HG03575 (cell line): Measurements from ENCODE around the gene GPR137B.

Experiments used
- ATAC-seq: cut with Tn5 transposase; IDR thresholded peaks from one replicate; pipeline ENCODE4 v1.9.1; 2021; ENCODE audit not compliant: unreplicated experiment, insufficient number of reproducible peaks, low FRiP score; ENCODE audit errors: extremely low read depth

Gene GPR137B

GRCh38 chr1:236112332-236112627 lies 30.1 kb upstream of the GPR137B start:
- ATAC-seq: no peak

- ATAC-seq: no peak
Measured at GRCh38 chr1:236113324-236114032, 28.9 kb upstream of the GPR137B start.

GRCh38 chr1:236114076-236114747 lies 28.1 kb upstream of the GPR137B start:
- no peak for ATAC-seq

GRCh38 chr1:236117710-236118109 lies 24.6 kb upstream of the GPR137B start:
- no peak for ATAC-seq

GRCh38 chr1:236119943-236120484 lies 22.3 kb upstream of the GPR137B start:
- ATAC-seq: no peak

GRCh38 chr1:236120721-236121153 lies 21.6 kb upstream of the GPR137B start:
- ATAC-seq: no peak

- ATAC-seq: no peak
Measured at GRCh38 chr1:236122176-236122575, 20.2 kb upstream of the GPR137B start.

- ATAC-seq: no peak
Measured at GRCh38 chr1:236123563-236123962, 18.8 kb upstream of the GPR137B start.

GRCh38 chr1:236124965-236125364 lies 17.4 kb upstream of the GPR137B start:
- no peak for ATAC-seq

GRCh38 chr1:236127045-236127444 lies 15.3 kb upstream of the GPR137B start:
- no peak for ATAC-seq

- ATAC-seq: no peak
Measured at GRCh38 chr1:236128646-236129178, 13.6 kb upstream of the GPR137B start.

- ATAC-seq: no peak
Measured at GRCh38 chr1:236129306-236129705, 13.0 kb upstream of the GPR137B start.

- no peak for ATAC-seq
Measured at GRCh38 chr1:236130372-236130771, 12.0 kb upstream of the GPR137B start.

GRCh38 chr1:236131916-236132315 lies 10.4 kb upstream of the GPR137B start:
- no peak for ATAC-seq

- ATAC-seq: no peak
Measured at GRCh38 chr1:236132420-236133046, 9.8 kb upstream of the GPR137B start.

GRCh38 chr1:236133339-236133738 lies 9.0 kb upstream of the GPR137B start:
- ATAC-seq: no peak

GRCh38 chr1:236133802-236134201 lies 8.5 kb upstream of the GPR137B start:
- no peak for ATAC-seq

- no peak for ATAC-seq
Measured at GRCh38 chr1:236137285-236137852, 5.0 kb upstream of the GPR137B start.

- no peak for ATAC-seq
Measured at GRCh38 chr1:236139495-236139894, 2.8 kb upstream of the GPR137B start.
